ENCODE results near the gene GLYR1.

GLYR1 gene

GRCh38 chr16:4847774-4848587 lies 893 bp upstream of the GLYR1 start:
- DNase-seq (ENCODE audit: low read depth) = no peak

- no peak for DNase-seq (ENCODE audit: low read depth)
Measured at GRCh38 chr16:4846503-4846900, 586 bp downstream of the GLYR1 start.

GRCh38 chr16:4840984-4841383 lies 6.1 kb downstream of the GLYR1 start:
- DNase-seq (ENCODE audit: low read depth) = no peak

GRCh38 chr16:4839942-4840341 lies 7.1 kb downstream of the GLYR1 start:
- no peak for DNase-seq (ENCODE audit: low read depth)

GRCh38 chr16:4837733-4838501 lies 9.2 kb downstream of the GLYR1 start:
- DNase-seq (ENCODE audit: low read depth) = no peak

GRCh38 chr16:4836727-4837126 lies 10.4 kb downstream of the GLYR1 start:
- DNase-seq (ENCODE audit: low read depth) = no peak

- DNase-seq (ENCODE audit: low read depth) = no peak
Measured at GRCh38 chr16:4833584-4833983, 13.5 kb downstream of the GLYR1 start.

GRCh38 chr16:4832698-4833343 lies 14.3 kb downstream of the GLYR1 start:
- DNase-seq (ENCODE audit: low read depth) = no peak

- no peak for DNase-seq (ENCODE audit: low read depth)
Measured at GRCh38 chr16:4831616-4832015, 15.5 kb downstream of the GLYR1 start.

GRCh38 chr16:4830408-4830807 lies 16.7 kb downstream of the GLYR1 start:
- no peak for DNase-seq (ENCODE audit: low read depth)

GRCh38 chr16:4828567-4829321 lies 18.3 kb downstream of the GLYR1 start:
- no peak for DNase-seq (ENCODE audit: low read depth)

- no peak for DNase-seq (ENCODE audit: low read depth)
Measured at GRCh38 chr16:4826980-4827379, 20.1 kb downstream of the GLYR1 start.

GRCh38 chr16:4826526-4826925 lies 20.6 kb downstream of the GLYR1 start:
- no peak for DNase-seq (ENCODE audit: low read depth)

GRCh38 chr16:4825196-4825595 lies 21.9 kb downstream of the GLYR1 start:
- no peak for DNase-seq (ENCODE audit: low read depth)

- no peak for DNase-seq (ENCODE audit: low read depth)
Measured at GRCh38 chr16:4820652-4821051, 26.4 kb downstream of the GLYR1 start.

- DNase-seq (ENCODE audit: low read depth) = no peak
Measured at GRCh38 chr16:4814542-4815173, 32.4 kb downstream of the GLYR1 start.

- DNase-seq (ENCODE audit: low read depth) = no peak
Measured at GRCh38 chr16:4814046-4814445, 33.0 kb downstream of the GLYR1 start.

- no peak for DNase-seq (ENCODE audit: low read depth)
Measured at GRCh38 chr16:4813251-4814003, 33.7 kb downstream of the GLYR1 start.

GRCh38 chr16:4811773-4812172 lies 35.3 kb downstream of the GLYR1 start:
- DNase-seq (ENCODE audit: low read depth) = no peak

GRCh38 chr16:4811242-4811641 lies 35.8 kb downstream of the GLYR1 start:
- no peak for DNase-seq (ENCODE audit: low read depth)

- DNase-seq (ENCODE audit: low read depth) = no peak
Measured at GRCh38 chr16:4806280-4806679, 40.8 kb downstream of the GLYR1 start.
